ENCODE data around the gene BRD1.
"Not testable (repeated sequence)": the region's sequence is repeated elsewhere in the genome, so short reads cannot be mapped to it uniquely, and the experiment has no call there.

Gene BRD1

DNA sequence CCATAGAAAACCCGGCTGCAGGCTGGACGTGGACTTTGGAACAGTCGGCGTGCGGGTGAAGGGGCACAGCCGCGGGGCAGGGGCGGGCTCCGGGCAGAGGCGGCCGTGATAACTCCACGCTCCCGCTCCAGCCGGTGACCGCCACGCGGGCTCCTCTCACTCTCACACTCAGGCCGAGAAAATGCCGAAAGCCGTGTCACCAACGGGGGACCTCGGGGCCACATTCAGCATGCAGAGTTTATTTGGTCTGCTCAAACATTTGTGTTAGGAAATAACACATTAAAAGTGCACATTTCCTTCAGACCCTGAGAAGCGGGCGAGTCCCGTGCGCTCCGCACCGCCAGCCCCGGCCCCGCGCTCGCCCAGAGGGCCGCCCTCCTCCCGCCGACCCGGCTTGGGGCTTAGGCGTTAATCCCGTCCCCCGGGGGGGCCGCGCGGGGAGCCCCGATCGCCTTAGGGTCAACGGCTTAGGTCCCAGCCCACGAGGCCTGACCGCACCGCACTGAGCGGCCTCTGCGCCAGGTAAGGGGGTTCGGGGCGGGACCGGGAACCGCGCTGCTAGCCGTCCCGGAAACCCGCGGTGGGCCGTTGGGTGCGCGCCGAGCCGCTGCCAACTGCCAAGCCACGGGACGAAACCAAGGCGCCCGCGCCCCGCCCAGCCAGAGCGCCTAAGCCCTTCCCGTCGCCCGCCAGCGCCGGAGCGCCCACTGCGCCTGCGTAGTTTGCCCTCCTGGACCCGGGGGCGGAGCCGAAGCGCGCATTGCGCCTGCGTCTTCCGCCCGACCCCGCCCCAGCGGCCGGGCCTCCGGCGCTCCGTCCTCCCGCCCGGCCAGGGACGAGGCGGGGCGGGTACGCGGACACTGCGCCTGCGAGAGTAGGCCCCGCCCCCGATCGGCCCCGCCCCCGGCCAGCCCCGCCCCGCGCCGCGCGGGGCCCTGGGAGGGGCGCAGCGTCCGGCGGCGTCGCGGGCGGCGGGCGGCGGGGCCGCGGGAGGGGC, 25.5 kb upstream of the BRD1 start, which contains the start of gene ZBED4:
Gene ZBED4, plus strand, starts transcription at position 947 of the 997 bp plus-strand sequence. CDS start 29,819 bp downstream, outside the sequence.
- peak; percentile 84 for DNase-seq

DNA sequence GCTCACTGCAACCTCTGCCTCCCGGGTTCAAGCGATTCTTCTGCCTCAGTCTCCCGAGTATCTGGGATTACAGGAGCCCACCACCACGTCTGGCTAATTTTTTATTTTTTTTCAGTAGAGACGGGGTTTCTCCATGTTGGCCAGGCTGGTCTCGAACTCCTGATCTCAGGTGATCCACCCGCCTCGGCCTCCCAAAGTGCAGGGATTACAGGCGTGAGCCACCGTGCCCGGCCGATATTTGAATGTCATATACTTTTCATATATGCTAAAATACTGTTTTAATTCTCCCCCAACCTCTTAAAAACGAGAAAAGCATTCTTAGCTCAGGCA, 24.9 kb upstream of the BRD1 start:
- not testable (repeated sequence) for DNase-seq

DNA sequence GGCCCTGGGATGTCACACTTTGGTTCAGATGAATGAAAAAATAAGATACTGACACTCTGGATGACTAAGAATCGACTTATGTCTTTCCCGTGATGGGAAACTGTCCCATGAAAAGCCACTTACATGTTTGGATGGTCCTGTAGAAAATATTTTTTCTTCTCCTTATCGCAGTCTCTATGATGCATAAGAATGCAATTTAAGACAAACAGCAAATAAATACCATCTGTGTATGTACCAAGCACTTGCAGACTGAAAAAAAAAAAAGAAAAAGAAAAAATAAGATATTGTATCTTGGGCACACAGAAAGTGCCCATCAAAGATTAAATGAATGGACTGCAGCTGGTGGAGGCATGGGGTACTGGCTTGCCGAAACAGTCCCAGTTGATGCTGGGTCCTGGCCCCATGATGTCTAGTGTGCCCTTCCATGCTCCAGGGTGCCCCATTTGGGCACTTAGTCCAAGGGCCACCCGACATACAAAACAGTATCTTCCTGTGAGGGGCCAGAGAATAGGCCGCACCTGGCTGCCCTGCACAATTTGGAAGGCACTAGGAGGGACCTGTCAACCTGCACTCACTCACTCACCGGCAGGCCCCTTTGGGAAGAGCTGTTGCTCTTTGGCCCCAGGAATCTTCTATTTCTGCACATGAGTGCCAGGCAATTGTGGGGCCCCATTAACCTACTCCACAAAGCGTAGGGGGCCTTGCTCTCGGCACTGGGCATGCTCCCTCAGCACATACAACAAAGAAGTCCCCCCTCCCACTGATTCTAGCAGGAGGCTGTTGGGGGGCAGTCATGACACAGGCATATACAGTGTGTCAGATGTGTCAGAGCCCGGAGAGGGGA, 23.5 kb upstream of the BRD1 start:
- DNase-seq, result no peak

DNA sequence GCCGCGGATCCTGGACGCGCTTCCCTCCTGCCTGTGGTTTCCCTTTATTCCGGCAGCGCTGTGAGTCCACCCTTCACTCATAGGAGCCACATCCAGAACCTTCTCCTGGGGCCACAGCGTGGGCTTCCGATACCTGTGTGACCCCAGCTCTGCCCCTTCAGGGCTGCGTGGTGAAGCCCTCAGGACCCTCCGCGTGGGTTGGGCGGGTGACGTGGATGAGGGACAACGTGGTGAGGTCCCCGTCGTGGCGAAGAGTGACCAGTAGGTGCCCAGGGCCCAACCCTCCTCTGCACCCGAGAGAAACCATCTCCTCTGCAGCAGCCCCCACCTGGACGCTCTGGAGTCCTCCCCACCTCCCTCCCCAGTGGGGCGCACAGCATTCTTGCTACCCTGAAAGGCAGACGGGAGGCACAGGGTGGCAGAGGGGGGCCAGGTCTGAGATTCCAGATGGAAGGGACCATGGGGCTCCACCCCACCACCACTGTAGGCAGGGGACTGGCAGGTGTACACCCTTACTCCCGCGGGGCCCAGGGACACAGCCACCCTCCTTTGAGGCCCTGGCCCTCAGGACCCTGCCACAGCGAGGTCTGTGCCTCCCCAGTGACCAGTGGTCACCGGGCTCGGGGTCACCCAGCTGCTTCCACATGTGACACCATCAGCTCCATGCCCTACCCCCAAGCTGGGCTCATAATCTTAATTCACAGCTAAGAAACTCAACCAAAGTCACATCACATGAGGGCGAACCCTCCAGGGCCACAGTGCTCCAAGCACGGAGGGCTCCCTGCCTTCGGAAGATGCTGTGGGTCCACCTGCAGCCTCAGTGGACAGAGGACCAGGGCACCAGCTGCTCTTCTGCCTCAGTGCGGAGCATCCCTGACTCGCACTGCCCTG, 22.6 kb upstream of the BRD1 start:
- DNase-seq, result no peak

DNA sequence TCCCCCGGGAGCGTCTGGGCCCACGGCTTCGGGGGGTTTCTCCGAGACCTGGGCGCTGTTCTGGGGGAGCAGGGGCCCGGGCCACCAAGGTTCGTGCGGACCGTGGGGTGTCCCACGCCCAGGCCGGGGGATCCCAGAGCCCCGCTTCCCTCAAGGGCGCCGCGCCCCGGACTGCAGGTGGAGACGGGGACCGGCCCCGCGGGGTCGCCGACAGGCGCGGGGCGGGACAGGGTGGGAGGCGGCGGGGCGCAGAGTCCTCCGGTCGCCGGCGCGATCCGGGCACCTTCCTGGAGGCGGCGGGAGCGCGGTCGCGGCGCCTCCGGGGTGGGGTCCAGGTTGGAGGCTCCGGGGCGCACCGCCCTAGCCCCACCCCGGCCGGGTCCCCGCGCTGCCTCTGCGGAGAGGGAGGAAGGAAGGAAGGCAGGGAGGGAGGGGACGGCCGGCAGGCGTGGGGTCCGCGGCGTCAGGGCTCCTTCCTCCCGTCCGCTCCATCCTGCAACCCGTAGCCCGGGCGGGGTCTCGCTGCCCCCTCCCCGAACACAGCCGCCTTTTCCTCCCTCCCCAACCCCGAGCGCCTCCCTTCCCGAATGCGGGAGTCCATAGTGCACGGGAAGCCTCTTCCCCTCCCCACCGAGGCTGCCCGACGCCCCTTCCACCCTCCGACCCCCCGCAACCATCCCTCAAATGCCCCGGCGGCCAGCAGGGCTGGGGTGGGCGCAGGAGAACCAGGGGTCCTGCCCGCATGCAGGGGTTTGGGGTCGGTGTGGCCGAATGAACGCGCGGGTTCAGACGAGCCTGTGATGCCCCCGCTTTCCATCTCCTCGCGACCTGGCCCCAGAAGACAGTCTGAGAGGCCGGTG, 21.7 kb upstream of the BRD1 start:
- no peak for DNase-seq

DNA sequence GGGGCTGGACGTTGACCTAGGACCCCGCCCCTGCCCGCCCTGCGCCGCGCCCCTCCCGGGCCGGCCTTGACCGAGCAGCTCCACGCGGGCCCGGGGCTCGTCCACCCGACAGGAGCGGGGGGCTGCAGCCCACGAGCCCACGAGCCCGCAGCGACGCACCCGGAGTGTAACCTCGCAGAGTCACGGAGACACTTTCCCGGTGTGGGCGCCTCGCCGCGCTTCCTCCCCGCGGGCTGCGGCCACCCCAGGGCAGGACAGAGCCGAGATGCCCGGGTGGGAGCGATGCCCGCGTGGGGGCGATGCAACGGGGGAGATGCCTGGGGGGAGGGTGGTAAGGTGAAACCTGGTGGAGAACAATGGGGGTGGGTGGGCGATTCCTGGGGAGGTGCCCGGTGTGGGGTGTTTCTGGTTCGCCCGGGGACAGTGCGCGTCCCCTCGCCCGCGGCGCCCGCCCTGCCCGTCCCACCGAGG, 21.1 kb upstream of the BRD1 start:
- DNase-seq, result no peak

DNA sequence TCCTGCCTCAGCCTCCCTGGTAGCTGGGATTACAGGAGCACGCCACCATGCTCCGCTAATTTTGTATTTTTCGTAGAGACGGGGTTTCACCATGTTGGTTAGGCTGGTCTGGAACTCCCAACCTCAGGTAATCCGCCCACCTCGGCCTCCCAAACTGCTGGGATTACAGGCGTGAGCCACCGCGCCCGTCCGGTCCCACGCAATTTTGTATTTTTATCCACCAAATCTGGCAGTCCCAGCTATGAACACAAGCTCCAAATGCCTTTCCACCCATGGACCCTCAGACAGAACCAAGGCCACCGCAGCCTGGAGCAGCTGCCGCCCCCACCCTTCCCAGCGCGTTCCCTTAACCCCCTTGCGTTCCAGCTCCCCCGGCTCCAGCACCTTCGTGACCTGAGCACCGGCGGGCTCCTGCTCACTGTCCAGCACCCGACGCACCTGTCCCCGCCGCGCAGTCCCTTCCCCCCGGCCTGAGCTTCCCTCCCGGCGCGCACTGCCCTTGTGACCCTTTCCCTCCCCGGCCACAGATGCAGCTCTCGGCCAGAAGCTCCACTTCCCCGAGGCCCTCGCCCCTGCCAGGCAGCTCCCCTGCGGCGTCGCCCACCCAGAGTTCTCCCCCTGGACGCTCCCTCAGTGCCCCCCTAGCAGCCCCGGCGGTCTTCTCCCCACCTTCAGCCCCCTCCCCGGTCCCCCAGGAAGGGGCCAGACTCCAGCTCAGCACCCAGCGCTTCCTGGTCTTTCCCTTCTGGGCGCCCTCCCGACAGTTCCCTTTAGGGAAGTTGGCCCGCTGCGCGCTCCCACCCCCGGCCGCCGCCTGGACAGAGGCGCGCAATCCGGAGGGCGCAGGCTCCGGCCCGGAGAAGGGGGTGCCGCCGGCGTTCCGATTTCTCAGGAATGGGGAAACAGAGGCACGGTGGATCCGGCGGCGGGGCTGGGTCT, 20.3 kb upstream of the BRD1 start:
- DNase-seq, result no peak

DNA sequence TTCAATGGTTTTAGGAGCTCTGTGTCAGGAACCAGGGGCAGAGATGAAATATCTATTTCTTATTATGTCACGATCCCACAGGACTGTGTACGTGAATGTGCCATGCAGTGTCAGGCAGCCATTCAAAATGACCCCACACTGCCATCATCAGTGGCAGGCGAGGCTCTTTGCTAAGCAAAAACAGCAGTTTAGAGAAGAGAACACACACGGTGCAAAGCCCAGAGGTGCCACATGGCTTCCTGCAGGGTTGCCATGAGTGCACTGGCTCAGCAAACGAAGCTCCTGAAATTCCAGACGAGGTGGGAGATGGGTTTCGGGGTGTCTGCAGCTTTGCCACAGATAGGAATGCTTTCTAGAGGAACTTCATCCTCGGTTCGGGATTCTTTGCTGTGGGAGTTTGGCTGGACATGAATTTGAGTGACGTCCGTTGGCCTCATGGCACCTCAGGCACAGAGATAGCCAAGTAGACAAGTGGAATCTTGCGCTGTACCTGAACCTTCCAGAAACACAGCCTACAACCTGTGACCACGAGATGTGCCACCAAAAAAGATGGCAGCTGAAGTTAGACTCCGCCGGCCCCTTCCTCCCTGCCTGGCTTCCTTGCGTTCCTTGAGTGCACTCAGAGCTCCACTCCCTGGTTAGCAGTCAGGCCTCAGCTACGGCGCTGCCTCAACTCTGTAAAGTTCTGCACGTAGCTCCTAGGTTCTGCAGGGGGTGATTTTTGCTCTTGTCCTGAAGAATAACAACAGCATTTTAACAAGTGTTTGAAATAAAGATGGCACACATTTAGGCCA, 18.2 kb upstream of the BRD1 start:
- no peak for DNase-seq

DNA sequence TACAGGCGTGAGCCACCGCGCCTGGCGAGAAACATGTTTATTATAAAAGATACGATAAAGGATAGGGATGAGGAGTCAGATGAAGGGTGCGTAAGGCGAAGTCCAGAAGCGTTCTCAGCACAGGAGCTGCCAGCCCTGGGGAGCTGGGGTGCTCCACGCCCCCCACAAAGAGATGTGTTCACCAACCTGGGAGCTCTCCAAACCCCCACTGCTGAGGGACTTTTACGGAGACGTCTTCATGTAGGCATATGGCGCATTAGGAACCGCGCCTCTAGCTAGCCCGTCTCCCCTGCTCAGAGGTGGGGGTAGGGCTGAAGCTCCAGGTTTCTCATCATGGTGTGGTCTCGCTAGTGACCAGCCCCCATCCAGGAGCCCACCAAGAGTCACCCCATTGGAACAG, 17.6 kb upstream of the BRD1 start:
- DNase-seq, result no peak

DNA sequence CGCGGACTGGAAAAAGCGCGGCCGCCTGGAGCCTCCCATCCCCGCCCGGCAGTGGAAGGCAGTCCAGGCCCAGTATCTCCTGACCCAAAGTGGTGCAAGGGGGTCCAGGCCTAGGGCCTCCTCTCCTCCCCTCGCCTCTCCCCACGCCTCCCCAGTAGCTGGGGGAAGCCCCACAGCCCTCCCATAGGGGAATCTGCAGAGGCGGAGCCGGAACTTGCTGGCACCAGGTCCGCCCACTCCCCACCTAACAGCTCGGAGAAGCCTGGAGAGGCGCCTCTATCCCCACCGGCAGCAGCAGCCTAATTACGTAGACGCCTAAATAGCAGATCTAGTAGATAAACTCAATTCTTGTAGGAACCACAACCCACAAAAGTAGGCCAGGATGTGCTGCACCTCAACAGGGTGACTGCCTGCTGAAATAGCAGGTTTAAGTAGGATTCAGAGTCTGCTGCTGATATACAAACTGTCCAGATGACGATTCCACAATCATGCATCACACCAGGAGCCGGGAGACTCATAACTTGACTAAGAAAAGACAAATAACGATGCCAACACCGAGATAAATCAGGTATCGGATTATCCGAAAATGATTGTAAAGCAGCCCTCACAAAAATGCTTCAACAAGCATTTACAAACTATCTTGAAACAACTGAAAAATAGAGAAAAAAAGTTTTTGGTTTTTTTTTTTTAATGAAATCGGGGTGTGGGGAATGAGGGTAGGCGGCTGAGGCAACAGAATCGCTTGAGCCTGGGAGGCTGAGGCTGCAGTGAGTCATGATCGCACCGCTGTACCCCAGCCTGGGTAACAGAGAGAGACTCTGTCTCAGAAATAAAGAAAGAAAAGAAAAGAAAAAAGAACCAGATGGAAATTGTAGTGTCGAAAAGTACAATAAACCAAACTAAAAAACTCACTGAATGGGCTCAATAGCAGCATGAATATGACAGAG, 11.4 kb upstream of the BRD1 start:
- DNase-seq, result no peak

DNA sequence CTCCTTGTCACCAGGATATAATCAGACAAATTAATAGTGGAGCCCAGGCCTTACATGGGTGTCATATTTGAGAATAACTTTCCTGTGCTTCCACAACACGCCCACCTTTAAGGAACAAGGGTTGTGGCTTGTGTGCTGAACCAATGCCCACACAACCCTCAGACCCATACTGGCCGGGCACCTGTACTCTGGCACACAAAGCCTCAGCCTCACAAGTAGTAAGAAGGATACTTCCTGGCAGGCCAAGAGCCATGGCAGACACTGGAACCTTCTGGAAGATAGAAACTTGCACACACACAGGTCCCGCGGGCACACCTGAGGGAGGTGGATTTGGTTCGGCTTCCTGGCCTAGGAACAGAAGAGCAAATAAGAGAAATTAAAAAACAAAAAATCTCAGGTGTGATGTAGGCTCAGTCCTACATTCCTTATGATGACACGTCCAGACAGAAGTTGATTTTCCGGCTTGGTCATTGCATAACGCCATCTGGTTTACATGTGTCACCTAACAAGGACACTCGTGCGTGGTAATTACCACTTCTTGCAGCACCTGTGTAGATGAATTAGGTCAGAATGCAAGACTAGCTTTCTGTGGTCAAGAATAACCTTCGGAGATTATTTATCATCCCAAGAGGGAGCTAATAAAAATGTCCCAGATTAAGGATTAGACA, 5.8 kb upstream of the BRD1 start:
- no peak for DNase-seq

DNA sequence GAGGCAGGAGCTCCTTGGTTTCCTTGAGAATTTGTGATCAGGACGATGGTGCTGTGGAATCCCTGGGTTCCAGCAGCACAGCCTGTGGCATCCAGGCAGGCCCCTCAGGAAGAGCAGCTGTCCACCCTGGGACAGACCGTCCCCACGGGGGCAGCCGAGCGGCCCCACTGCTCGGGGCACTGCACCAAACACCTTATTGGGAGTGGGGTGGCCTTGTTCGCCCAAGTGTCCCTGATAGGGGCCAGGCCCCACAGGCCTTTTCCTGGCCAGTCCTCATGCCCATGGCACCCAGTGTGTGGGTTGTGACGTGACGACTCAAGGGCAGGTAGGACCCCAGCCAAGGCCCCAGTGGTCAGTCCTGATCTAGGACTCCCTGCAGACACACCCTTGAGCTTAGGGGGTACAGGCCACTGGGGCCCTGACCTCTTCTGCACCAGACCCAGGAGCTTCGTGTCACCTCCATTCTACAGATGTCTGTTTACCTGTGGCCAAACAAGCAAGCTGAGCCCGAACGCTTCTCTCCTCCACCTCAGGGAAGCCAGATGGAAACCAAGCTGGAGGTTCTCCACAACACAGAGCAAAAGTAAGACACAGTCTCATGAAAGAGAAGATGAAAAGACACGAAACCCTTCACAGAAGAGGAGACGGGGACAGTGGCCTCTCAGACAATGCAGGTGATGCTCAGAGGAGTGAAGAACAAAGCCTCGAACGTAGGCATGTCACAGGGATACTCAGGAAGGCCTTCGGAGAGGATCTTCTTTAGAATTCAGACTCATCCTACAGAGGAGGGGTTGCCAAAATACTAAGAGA, 1.6 kb upstream of the BRD1 start:
- no peak for DNase-seq

DNA sequence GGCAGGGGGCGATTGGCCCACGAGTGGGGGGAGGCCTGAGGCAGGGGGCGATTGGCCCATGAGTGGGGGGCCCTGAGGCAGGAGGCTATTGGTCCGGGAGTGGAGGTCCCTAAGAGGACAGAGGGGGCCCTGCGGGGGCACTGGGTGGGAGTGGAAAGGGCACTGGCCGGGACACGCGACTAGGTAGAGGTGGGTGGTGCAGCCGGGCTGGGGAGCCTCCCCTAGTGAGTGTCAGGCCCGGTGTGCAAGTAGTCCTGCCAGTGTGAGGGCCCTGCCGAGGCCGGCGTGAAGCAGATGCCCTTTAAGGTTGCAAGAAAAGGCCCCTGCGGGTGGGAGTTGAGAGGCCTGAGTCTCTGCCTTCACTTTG, 909 bp upstream of the BRD1 start:
- DNase-seq, result no peak

DNA sequence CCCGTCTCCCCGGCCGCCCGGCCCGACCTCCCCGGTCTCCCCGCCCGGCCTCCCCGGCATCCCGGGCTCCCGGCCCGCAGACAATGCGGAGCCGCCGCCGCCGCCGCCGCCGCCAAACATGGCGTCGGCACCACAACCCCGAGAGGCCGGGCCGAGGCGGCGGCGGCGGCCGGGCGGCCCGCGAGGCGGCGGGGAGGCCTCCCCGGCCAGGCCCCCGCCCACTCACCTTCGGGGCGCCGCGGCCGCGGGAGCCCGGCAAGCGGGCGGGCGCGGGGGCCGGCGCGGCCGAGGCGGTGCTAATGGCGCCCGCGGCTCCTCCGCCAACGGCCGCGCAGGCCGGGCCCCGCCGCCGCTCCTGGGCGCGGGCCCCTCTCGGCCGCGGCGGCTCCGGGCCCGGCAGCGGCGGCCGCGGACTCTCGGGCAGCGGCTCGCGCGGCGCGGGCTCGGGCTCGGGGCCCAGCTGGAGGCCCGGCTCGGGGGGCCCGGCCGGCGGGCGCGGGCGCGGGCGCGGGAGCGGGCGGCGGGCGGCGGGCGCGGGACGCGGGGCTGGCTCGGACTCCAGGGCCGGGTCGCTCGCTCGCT, 311 bp downstream of the BRD1 start:
- DNase-seq, result no peak

DNA sequence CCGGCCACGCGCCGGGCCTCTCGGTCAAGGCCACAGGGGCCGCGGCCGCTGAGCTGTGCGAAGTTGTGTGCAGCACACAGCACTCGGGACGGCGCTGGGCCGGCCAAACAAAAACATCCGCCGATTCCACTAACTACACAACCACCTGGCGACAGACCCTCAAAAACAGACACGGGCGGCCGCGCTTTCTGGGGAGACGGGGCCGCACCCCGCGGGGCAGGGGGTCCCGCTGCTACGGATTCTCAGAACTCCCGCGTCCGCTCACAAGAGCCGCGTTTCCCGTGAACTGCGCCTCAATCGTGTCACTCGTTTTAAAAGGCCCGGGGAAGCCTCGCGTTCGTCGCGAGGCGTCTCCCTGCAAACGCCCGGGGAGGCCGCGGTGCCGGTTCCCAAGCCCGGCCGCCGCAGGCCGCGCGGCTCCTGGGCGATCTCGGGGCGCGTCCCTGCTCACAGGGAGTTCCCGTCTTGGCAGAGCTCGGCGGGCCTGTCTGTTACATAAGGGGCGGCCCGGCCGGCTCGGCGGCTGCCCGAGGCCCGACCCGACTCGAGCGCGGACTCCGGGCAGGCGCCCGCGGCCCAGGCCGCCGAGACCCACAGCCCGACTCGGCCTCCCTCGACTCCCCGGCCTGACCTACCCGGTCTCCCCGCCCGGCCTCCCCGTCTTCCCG, 936 bp downstream of the BRD1 start:
- no peak for DNase-seq

Measured in NCI-H446 treated with DMSO at 0.1 percent for 48 hours (cell line).